Gastroesophageal sphincter (tissue), 3 donors: ENCODE measurements around the gene CHST9.

Experiments used
- CTCF ChIP-seq, 4 experiments: fragments of 200-600 bp in 2 of 4; fragments of 450-650 bp in 2 of 4; sonication (generic) in 1 of 4; IDR thresholded peaks; one replicate each; pipeline ENCODE4 v1.5.1; 2017 to 2019; ENCODE audit warnings: antibody characterized with exemption in 4 of 4, mild to moderate bottlenecking in 2 of 4, moderate library complexity in 2 of 4
- EP300 ChIP-seq: sonication (generic); formaldehyde crosslinking; IDR thresholded peaks from one replicate; pipeline ENCODE4 v1.6.1; 2017; ENCODE audit warnings: antibody characterized with exemption, mild to moderate bottlenecking
- POLR2AphosphoS5 ChIP-seq: sonication (generic); formaldehyde crosslinking; IDR thresholded peaks from one replicate; pipeline ENCODE4 v1.6.1; 2017; ENCODE audit warnings: antibody characterized with exemption

- TF ChIP-seq CTCF (IDR thresholded peaks at IDR 0.05) (no peak), POLR2AphosphoS5 (no peak), EP300 (no peak)
These were observed 264.5 kb downstream of the CHST9 start for GRCh38 chr18:26920644-26921043.
